Spleen (tissue), 11 donors: ENCODE data around the gene PGLYRP4. TPM values are rescaled to one million over a fixed set of nuclear protein-coding genes. Genes with fewer than 3 reads are reported as not detected.
"Not testable (repeated sequence)": the region's sequence is repeated elsewhere in the genome, so short reads cannot be mapped to it uniquely, and the experiment has no call there.

Experiments used
- DNase-seq: peaks from one replicate; pipeline ENCODE4 v3.0.0-alpha.2; 2020
- H3K27ac ChIP-seq, 8 donors: fragments of 200-600 bp; sonication (generic) in 7 of 8; 1 replicate in 4 of 8; 2 replicates in 4 of 8; pipeline versions ENCODE4 v1.5.0 to v1.8.0; 2016 to 2021; ENCODE audit warnings: inconsistent platforms in 4 of 8, mild to moderate bottlenecking in 4 of 8, moderate library complexity in 1 of 8
- H3K27me3 ChIP-seq, 7 donors: fragments of 200-600 bp; sonication (generic) in 6 of 7; replicated peaks in 1 of 7; 1 replicate in 4 of 7; 2 replicates in 3 of 7; pipeline versions ENCODE4 v1.5.0 to v1.8.0; 2016 to 2021; ENCODE audit warnings: inconsistent platforms in 3 of 7, mild to moderate bottlenecking in 1 of 7
- H3K36me3 ChIP-seq, 6 donors: fragments of 200-600 bp; sonication (generic) in 5 of 6; 1 replicate in 4 of 6; 2 replicates in 2 of 6; pipeline versions ENCODE4 v1.5.0 to v1.8.0; 2016 to 2021; ENCODE audit warnings: inconsistent platforms in 2 of 6
- H3K4me1 ChIP-seq, 6 donors: fragments of 200-600 bp; sonication (generic) in 5 of 6; 1 replicate in 3 of 6; 2 replicates in 3 of 6; pipeline versions ENCODE4 v1.5.0 to v1.8.0; 2016 to 2021; ENCODE audit warnings: inconsistent platforms in 3 of 6
- H3K4me3 ChIP-seq, 8 donors: fragments of 200-600 bp; sonication (generic) in 7 of 8; 1 replicate in 4 of 8; 2 replicates in 4 of 8; pipeline versions ENCODE4 v1.5.0 to v1.8.0; 2016 to 2021; ENCODE audit warnings: inconsistent platforms in 4 of 8, mild to moderate bottlenecking in 4 of 8, moderate library complexity in 2 of 8
- H3K9me3 ChIP-seq, 8 donors: fragments of 200-600 bp; sonication (generic) in 7 of 8; 1 replicate in 4 of 8; 2 replicates in 4 of 8; pipeline versions ENCODE4 v1.5.0 to v1.8.0; 2016 to 2021; ENCODE audit warnings: inconsistent platforms in 4 of 8
- CTCF ChIP-seq, 11 experiments: fragments of 200-600 bp in 7 of 11; fragments of 450-650 bp in 4 of 11; sonication (generic) in 4 of 11; IDR thresholded peaks in 8 of 11; conservative IDR thresholded peaks in 3 of 11; 1 replicate in 7 of 11; 2 replicates in 4 of 11; pipeline versions ENCODE4 v1.4.0 to v1.8.0; 2016 to 2021; ENCODE audit warnings: antibody characterized with exemption in 11 of 11, inconsistent platforms in 4 of 11, mild to moderate bottlenecking in 1 of 11
- POLR2A ChIP-seq, 3 donors: fragments of 450-650 bp; IDR thresholded peaks; one replicate each; pipeline ENCODE4 v1.5.1; 2017; ENCODE audit warnings: antibody characterized with exemption in 3 of 3, mild to moderate bottlenecking in 1 of 3
- POLR2AphosphoS5 ChIP-seq, 3 donors: sonication (generic); formaldehyde crosslinking; IDR thresholded peaks; one replicate each; pipeline ENCODE4 v1.5.1; 2017; ENCODE audit warnings: antibody characterized with exemption in 3 of 3
- WGBS, 5 donors: extraction: QIAGEN DNeasy Blood & Tissue Kit in 3 of 5; methylation state at CpG; one replicate each; pipeline versions ENCODE4 v1.1.5 to v1.1.7; 2013 to 2018; 5-methylcytosine and 5-hydroxymethylcytosine counted together
- intact Hi-C: fragments of 100-400 bp; cut with DNase I; formaldehyde crosslinking; loops from one replicate; pipeline ENCODE4 v1.15.0; 2023; ENCODE audit warnings: low total_unique reads
- polyA plus RNA-seq, 3 donors: library from polyadenylated mRNA; stranded (reverse); fragments of 200-250 nt; gene quantifications; one replicate each; pipeline ENCODE4 v1.2.1, GENCODE V29; 2013
- total RNA-seq, 7 donors: library from RNA; depleted of rRNA in 3 of 7; stranded (reverse); fragments of >200 nt in 3 of 7; fragmentation: NEBNext Ultra II Directional in 4 of 7; extraction: Animal tissue kit (Norgen Biotek cat#: 25700) in 4 of 7; gene quantifications; one replicate each; pipeline versions ENCODE4 v1.1.0 to v1.2.1, GENCODE V29; 2016 to 2021
- donor health status: healthy with polysubstance abuse.
- donor health status: DM: no; HTN: no; CAD: no; lungs with moderate emphysema.
- donor health status: DM: no; HTN: no; CAD: no.
- donor health status: Bipolar disorder and iron deficiency.
- donor health status: healthy.
- donor health status: DM: no; HTN: no; CAD: no.
- donor health status: DM: yes; HTN: yes; CAD: no.

PGLYRP4 gene
- total and polyA plus RNA-seq, 10 donors, result 0.18 TPM; not detected in 9

- H3K27me3 ChIP-seq, result peaks cover 0 to 25% (median 0%) of the 10 kb centered on the region in 7 donors
- H3K27ac ChIP-seq, result no peak overlapping the region
- no peaks in the 10 kb centered on the region for H3K4me1 ChIP-seq
- no peak overlapping the region for H3K4me3 ChIP-seq
- H3K9me3 ChIP-seq, result peaks cover 0 to 13% (median 9%) of the 10 kb centered on the region in 8 donors
- intact Hi-C loops, result no loop called here
- TF ChIP-seq CTCF (IDR thresholded peaks at IDR 0.05 in 8 of 11, conservative IDR thresholded peaks at IDR 0.05 in 3 of 11) (no peak), POLR2A (IDR thresholded peaks at IDR 0.05) (no peak), POLR2AphosphoS5 (IDR thresholded peaks at IDR 0.05) (no peak)
- no peak for DNase-seq
- H3K36me3 ChIP-seq, result no peaks in the 10 kb centered on the region
These were observed 12.0 kb downstream of the PGLYRP4 start for GRCh38 chr1:153336650-153337049.

- Histone ChIP-seq H3K4me3 (no peak overlapping the region), H3K9me3 (peaks cover 0 to 39% (median 29%) of the 10 kb centered on the region in 8 donors), H3K27me3 (peaks cover 0 to 19% (median 0%) of the 10 kb centered on the region in 7 donors), H3K27ac (no peak overlapping the region), H3K4me1 (no peaks in the 10 kb centered on the region), H3K36me3 (no peaks in the 10 kb centered on the region)
- intact Hi-C loops, result no loop called here
- WGBS, 5 donors, result 92 to 98% (median 95%) methylated on average over 1 of the region's 1 CpG
- TF ChIP-seq POLR2A (IDR thresholded peaks at IDR 0.05), result no peak
- no peak for DNase-seq
These were observed 14.7 kb downstream of the PGLYRP4 start for GRCh38 chr1:153333902-153334301.

GRCh38 chr1:153324912-153325311 lies 23.7 kb downstream of the PGLYRP4 start:
- Histone ChIP-seq H3K36me3 (no peaks in the 10 kb centered on the region), H3K4me1 (no peaks in the 10 kb centered on the region), H3K27me3 (peaks cover 0 to 16% (median 0%) of the 10 kb centered on the region in 7 donors), H3K27ac (no peak overlapping the region), H3K4me3 (no peak overlapping the region), H3K9me3 (peaks cover 0 to 86% (median 68%) of the 10 kb centered on the region in 8 donors)
- TF ChIP-seq CTCF (IDR thresholded peaks at IDR 0.05 in 8 of 11, conservative IDR thresholded peaks at IDR 0.05 in 3 of 11), result no peak
- TF ChIP-seq POLR2AphosphoS5 (IDR thresholded peaks at IDR 0.05), result no peak
- no peak for TF ChIP-seq POLR2A (IDR thresholded peaks at IDR 0.05)
- no peak for DNase-seq
- intact Hi-C loops, result no loop called here

GRCh38 chr1:153322568-153322967 lies 26.1 kb downstream of the PGLYRP4 start:
- TF ChIP-seq POLR2A (IDR thresholded peaks at IDR 0.05), result no peak
- no peak for TF ChIP-seq CTCF (IDR thresholded peaks at IDR 0.05 in 8 of 11, conservative IDR thresholded peaks at IDR 0.05 in 3 of 11)
- TF ChIP-seq POLR2AphosphoS5 (IDR thresholded peaks at IDR 0.05), result no peak

GRCh38 chr1:153318145-153318544 lies 30.5 kb downstream of the PGLYRP4 start:
- WGBS, 5 donors, result 86 to 94% (median 90%) methylated on average over 7 of the region's 7 CpGs
- H3K27ac ChIP-seq, H3K4me1 ChIP-seq, H3K4me3 ChIP-seq, intact Hi-C loops, H3K36me3 ChIP-seq, DNase-seq: not testable (repeated sequence)
- H3K9me3 ChIP-seq, result peaks cover 0 to 32% (median 23%) of the 10 kb centered on the region in 8 donors
- peaks cover 0 to 18% (median 3%) of the 10 kb centered on the region in 7 donors for H3K27me3 ChIP-seq

More at GRCh38 chr1:153322568-153322967, 26.1 kb downstream of the PGLYRP4 start:
- Histone ChIP-seq H3K9me3 (peaks cover 0 to 63% (median 50%) of the 10 kb centered on the region in 8 donors), H3K4me3 (no peak overlapping the region), H3K36me3 (no peaks in the 10 kb centered on the region), H3K27me3 (peaks cover 0 to 18% (median 3%) of the 10 kb centered on the region in 7 donors), H3K27ac (no peak overlapping the region), H3K4me1 (no peaks in the 10 kb centered on the region)
- DNase-seq, result no peak
- 0 to 53% (median 37%) methylated on average over 1 of the region's 1 CpG for WGBS, 5 donors
- intact Hi-C loops, result no loop called here

GRCh38 chr1:153316013-153316412 lies 32.6 kb downstream of the PGLYRP4 start:
- H3K36me3 ChIP-seq, H3K4me3 ChIP-seq, H3K4me1 ChIP-seq, H3K27ac ChIP-seq, intact Hi-C loops, DNase-seq: not testable (repeated sequence)
- Histone ChIP-seq H3K9me3 (peaks cover 0 to 11% (median 2%) of the 10 kb centered on the region in 8 donors), H3K27me3 (peaks cover 0 to 18% (median 3%) of the 10 kb centered on the region in 7 donors)

GRCh38 chr1:153314388-153314787 lies 34.3 kb downstream of the PGLYRP4 start:
- H3K36me3 ChIP-seq, H3K27ac ChIP-seq, intact Hi-C loops, DNase-seq, H3K27me3 ChIP-seq, H3K9me3 ChIP-seq, H3K4me3 ChIP-seq, H3K4me1 ChIP-seq: not testable (repeated sequence)
